ENCODE results near the gene AP1M1.

DNA sequence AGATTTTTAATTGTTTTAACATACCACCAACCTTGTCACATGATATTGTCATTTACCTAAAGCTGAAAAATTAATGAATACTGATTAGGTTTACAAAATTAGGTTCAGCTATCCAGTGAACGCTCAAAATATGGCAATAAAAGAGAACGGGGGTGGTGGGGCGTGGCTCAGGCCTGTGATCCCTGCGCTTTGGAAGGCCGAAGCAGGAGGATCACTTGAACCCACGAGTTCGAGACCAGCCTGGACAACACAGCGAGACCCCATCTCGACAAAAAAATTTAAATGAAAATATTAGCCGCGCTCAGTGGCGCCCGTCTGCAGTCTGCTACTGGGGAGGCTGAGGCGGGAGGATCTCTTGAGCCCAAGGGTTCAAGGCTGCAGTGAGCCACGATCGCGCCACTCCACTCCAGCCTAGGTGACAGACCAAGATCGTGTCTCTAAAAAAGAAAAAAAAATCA, 13.0 kb upstream of the AP1M1 start:
- TF ChIP-seq, protein P1, sequence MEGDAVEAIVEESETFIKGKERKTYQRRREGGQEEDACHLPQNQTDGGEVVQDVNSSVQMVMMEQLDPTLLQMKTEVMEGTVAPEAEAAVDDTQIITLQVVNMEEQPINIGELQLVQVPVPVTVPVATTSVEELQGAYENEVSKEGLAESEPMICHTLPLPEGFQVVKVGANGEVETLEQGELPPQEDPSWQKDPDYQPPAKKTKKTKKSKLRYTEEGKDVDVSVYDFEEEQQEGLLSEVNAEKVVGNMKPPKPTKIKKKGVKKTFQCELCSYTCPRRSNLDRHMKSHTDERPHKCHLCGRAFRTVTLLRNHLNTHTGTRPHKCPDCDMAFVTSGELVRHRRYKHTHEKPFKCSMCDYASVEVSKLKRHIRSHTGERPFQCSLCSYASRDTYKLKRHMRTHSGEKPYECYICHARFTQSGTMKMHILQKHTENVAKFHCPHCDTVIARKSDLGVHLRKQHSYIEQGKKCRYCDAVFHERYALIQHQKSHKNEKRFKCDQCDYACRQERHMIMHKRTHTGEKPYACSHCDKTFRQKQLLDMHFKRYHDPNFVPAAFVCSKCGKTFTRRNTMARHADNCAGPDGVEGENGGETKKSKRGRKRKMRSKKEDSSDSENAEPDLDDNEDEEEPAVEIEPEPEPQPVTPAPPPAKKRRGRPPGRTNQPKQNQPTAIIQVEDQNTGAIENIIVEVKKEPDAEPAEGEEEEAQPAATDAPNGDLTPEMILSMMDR (conservative IDR thresholded peaks at IDR 0.05; ENCODE audit: low read depth, low read length) = no peak
- no peak for TF ChIP-seq MAFK (IDR thresholded peaks at IDR 0.05; ENCODE audit: low read depth, low read length)
- TF ChIP-seq NFE2L2 (IDR thresholded peaks at IDR 0.05; ENCODE audit: low read depth, low read length) = no peak
- no peak for TF ChIP-seq POLR2A (IDR thresholded peaks at IDR 0.05; ENCODE audit: low read depth, low read length)
- no peak for TF ChIP-seq SMC3 (IDR thresholded peaks at IDR 0.05; ENCODE audit: low read depth, low read length)
- TF ChIP-seq RFX5 (IDR thresholded peaks at IDR 0.05; ENCODE audit: low read depth, low read length) = no peak
- no peak for TF ChIP-seq MXI1 (IDR thresholded peaks at IDR 0.05; ENCODE audit: borderline replicate concordance, low read depth, low read length)
- no peak for TF ChIP-seq MAZ (IDR thresholded peaks at IDR 0.05; ENCODE audit: borderline replicate concordance, low read depth, low read length)
- no peak for TF ChIP-seq CEBPB (IDR thresholded peaks at IDR 0.05; ENCODE audit: low read depth, low read length)
- TF ChIP-seq RAD21 (IDR thresholded peaks at IDR 0.05; ENCODE audit: low read length) = no peak
- TF ChIP-seq RCOR1 (IDR thresholded peaks at IDR 0.05; ENCODE audit: insufficient replicate concordance, low read length) = no peak
- TF ChIP-seq, protein P2, sequence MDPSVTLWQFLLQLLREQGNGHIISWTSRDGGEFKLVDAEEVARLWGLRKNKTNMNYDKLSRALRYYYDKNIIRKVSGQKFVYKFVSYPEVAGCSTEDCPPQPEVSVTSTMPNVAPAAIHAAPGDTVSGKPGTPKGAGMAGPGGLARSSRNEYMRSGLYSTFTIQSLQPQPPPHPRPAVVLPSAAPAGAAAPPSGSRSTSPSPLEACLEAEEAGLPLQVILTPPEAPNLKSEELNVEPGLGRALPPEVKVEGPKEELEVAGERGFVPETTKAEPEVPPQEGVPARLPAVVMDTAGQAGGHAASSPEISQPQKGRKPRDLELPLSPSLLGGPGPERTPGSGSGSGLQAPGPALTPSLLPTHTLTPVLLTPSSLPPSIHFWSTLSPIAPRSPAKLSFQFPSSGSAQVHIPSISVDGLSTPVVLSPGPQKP (IDR thresholded peaks at IDR 0.05; ENCODE audit: borderline replicate concordance, low read depth, low read length) = no peak
- TF ChIP-seq BHLHE40 (IDR thresholded peaks at IDR 0.05; ENCODE audit: low read depth, low read length) = no peak

All from IMR-90 (cell line).